ENCODE measurements around the gene FRMD4A.
"Not testable (repeated sequence)": the region's sequence is repeated elsewhere in the genome, so short reads cannot be mapped to it uniquely, and the experiment has no call there.

FRMD4A gene

DNA sequence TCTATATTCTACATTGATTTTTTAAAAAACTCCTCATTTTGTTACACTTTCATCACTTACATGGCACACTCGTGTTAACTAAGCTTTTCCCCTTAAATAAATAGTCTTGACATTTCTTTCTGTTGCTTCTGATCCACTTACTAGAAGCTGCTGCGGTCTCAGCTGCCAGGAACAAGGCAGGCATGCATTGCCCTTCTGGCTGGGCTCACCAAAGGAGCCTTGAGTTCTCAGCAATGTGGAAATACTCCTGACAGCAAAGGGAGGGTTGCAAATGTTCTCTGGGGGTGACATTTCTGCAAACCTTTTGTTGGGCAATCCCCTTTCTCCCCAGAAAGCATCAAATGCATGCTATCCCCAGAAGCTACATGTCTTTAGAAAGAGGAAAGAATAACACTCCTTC lies 393.9 kb downstream of the FRMD4A start:
- no peak for DNase-seq

DNA sequence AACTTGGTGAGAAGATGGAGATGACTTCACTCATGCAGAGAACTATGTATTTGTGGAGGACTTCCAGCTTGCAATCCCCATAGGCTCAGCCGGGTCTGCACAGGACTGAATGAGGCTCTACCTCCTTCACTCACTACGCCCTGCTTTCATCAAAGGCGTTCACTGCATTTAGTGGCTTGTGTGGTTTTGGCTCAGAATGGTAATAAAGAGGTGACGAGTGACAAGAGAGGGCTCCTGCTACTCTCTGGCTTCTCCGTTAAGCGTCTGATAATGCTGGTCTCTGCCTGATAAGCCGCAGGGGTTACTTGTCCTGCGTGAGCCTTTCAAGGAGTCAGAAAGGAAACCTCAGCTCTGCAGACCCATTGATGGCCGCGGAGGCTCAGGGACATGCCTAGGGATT lies 400.6 kb downstream of the FRMD4A start:
- DNase-seq = no peak

DNA sequence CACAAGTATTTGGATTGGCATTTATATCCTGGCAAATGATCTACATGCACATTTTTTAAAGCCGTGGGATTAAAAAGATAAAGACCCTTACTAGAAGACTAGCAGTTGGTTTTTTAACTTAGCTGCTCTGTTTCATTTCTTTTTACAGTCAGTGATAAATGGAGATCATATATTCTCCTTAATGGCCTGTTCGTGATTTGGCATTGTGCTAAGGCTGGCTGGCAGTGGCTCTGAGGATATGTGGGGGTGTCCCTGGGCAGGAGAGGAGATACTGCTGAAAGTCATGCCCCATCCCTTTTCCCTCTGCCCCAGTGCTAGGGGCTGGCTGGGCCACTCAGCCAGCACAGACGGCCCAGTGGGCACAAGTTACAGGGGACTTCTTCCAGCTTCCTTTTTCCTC lies 402.3 kb downstream of the FRMD4A start:
- DNase-seq = no peak

DNA sequence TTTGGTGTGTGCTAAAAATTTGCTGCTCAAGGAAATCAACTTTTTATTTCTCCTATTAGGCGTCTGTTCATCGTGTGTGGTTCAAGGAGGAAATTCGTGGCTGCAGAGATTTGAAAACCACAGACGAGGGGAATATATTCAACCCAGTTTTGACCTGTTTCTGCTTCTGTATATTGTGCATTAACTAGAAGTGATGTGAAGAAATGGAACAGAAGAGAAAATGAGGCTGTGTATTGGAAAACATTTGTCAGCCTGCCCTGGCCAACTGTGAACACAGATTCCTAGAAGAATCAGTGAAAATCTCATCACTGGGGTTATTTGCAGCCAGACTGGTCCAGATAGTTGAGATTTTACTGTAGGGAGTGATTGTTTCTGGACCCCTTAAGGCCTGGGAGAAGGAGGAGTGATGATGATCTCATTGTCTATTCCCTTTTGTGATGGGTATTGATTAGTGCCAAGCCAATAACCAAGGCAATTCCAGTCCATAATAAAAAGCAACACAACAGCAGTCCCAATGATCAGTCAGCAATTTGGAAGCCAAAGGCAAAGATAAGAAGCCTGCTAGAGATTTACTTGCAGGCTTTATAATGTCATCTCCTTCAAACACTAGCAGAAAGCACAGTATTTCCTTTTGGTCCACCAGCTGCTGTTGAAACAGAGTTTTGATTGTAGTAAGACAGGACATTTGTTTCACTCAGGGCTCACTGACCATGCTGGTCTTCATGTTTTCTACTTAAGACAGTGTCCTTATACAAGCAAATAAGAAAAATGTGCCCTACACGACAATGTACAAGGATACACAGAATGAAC lies 404.5 kb downstream of the FRMD4A start:
- no peak for DNase-seq

DNA sequence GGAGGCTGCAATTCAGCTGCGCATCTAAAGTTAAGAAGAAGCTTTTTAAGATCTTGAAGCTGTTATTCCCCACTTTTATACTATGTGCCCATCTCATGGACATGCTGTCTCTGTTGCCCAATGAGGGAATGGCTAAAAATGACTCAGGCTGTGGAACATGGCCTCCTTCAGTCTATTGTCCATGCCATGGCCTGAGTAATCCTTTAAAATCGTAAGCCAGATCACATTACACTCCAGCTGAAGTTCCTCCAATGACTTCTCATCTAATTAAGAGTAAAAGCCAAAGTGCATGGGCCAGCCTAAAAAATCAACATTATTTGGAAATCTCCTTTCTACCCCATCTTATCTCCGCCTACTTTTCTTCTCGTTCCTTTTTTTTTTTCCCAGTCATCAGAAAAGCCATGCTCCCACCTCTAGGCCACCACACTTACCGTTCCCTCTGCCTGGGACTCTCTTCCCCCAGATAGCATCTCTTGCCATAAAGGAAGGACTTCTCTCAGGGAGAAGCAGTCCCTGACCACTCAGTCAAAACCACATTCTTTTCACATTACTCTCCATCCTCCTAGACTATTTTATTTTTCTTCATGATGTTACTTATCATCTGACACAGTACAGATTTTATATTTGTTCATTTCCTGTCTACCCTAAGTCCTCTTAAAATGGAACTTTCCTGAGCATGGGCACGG lies 406.5 kb downstream of the FRMD4A start:
- DNase-seq = no peak

DNA sequence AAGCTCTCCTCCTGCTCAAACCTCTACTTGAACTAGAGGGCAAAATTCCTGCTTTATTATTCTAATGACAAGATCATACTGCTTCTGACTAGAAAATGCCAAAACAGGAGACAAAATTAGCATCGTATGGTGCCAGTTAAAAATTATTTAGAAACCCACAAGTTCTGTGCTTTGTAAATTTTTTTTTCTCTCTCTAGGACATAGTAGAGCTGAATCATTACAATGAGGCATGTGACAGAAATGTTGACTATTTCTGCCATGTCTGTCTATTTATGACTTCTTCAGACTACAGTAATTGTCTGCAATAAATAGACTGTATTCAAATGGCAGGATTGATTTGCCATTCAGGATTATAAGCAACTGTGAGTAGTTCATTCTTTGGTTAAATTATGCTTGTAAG lies 408.1 kb downstream of the FRMD4A start:
- DNase-seq = no peak

DNA sequence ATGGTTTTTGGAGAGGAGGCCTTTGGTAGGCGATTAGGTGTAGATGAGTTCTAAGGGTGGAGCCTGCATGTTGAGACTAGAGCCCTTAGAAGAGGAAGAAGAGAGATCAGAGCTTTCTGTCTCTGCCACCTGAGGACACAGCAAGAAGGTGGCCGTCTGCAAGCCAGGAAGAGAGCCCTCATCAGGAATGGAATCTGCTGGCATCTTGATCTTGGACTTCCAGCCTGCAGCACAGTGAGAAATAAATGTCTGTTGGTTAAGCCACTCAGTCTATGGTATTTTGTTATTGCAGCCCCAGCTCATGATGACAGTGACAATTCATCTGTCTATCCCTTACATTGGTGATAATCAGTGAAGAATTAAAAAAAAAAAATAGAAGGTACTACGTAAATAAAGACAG lies 408.8 kb downstream of the FRMD4A start:
- no peak for DNase-seq

DNA sequence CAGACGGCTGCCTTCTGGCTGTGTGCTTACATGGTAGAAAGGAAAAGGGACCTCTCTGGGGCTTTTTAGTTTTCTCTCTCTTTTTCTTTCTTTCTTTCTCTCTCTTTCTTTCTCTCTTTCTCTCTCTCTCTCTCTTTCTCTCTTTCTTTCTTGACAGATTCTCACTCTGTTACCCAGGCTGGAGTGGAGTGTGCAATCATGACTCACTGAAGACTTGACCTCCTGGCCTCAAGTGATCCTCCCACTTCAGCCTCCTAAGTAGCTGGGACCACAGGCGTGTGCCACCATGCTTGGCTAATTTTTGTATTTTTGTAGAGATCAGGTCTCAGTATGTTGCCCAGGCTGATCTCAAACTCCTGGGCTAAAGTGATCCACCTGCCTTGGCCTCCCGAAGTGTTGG lies 409.6 kb downstream of the FRMD4A start:
- not testable (repeated sequence) for DNase-seq

DNA sequence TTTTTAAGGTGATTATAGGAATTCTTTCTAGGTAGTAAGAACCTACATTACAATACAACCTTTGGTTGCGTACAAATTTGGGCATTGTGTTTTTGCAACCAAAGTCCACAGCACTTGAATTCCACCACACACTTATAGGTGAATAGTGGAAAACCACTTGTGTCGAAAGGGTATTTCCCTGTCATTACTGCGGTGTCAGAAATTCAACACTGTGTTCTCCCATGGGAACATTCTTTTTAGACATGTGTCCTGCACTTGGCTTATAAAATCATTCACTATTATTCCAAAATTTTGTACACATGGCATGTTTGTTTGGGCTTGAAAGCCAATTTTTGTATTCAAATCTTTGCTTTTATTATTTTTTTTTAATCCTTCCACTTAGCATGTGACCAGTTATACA lies 410.3 kb downstream of the FRMD4A start:
- no peak for DNase-seq

DNA sequence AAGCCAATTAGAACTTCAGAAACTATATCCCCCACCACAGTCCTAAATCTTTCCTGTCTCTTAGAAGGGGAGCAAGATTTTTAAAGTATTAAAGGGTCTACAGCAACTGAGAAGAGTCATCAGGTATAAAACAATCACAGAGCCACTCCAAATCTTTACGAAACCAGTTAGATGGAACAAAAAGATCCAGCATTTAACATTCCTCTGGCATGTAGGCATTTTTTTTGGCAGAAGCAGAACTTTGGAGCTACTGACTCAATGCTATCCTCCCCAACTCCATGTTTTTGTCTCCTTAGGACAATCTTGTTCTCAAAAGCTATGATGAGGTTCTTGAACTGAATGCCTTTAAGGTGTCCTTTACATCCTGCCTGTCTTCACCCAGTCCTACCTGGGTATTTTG lies 410.7 kb downstream of the FRMD4A start:
- DNase-seq = no peak

DNA sequence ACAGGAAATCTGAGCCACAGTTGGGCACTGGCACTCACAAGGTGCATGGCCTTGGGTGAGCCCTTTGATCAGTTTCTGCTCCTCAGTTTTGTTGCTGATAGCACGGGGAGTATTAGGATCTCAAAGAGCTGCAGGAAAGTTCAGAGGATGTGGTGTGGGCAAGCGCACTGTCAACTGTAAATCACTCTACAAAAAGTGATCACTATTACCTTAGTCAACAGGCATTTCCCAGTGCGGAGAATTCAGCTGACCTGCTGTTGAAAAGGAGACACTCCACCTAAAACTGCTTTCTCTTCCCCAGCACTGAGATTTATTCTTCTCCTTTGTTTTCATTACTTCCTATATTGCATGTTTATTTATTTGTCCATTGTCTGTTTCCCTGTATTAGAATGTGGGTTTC lies 412.9 kb downstream of the FRMD4A start:
- DNase-seq = no peak

DNA sequence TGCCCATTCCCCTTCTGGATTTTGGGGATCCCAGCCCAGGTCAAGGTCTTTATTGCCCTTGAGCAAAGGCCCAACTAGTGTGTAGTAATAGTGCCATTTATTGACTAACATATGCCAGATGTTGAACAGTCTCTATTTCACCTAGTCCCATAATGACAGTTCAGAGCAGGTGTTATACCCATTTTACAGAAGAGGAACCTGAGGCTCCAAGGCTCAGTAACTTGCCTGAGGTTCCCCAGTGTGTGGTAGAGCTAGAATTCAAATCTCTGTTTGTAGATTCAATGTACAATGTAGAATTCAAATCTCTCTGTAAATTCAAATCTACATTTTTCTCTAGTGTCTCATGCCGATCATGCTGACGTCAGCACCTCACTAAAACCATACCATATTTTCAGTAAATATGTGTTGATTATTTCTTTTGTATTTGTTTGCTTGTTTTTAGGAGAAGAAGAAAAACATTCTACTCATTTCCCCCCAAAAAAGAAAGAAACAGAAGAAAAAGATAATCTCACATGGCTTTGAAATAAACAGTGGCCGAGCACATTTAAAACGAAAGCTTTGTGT lies 414.3 kb downstream of the FRMD4A start:
- no peak for DNase-seq

DNA sequence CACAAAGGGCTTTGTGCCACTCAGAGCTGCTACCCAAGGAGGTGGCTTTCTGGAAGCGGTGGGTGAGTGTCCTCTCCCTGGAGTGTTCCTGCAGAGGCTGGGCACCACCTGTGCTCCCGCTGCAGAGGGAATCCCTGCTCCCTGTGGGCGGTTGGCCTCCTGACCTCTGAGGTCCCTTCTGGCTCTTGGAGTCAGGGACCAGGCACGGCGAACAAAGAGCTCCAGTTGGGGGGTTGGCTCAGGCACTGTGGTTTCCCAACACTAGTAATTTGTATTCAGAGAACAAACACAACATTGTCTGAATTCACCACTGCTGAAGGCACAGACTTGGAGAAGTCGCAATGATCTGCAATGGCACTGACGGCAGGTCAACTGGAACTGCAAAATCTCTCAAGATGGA lies 415.0 kb downstream of the FRMD4A start:
- no peak for DNase-seq

DNA sequence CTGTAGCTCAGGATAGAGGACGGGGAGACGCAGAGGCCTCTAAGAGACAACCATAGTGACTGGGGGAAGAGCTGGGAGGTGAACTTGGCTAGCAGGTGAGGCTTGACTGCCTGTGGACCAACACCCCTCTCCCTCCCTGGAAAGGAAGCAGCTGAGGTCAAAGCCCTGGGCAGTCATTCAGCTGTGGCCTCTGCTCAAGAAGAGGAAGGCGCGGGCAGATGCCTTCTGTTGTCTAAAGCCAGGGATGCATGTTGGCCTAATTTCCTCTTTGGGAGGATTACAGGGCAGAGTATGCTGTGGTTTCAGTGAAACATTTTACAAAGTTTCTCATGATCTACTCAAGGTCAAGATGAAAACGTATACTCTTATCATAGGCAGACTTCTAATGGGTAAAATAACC lies 416.8 kb downstream of the FRMD4A start:
- no peak for DNase-seq

DNA sequence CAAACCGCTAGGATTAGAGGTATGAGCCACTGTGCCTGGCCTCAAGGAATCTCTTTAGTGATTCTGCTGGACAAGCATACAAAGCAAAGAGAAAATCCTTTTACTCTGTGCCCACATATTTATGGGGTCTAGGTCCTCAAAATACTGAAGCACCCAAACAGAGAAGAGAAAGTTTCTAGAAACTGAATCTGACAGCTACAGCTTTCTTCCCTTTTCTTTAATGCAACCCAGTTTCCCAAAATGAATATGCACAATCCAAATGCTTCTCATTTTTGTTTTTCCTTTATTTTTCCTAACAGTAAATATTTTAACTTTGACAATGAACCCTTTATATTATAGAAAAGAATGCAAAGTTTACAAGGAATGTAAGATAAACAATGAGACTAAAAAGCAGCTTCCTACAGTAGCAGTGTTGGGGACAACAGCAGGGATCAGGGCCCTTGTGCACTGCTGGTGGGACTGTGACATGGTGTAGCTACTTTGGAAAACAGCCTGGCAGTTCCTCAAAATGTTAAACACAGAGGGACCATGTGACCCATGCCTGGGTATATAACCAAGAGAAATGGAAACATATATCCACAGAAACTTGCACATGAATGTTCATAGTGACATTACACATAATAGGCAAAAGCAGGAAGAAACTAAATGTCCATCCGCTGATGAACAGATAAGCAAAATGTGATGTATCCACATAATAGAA lies 418.8 kb downstream of the FRMD4A start:
- no peak for DNase-seq

DNA sequence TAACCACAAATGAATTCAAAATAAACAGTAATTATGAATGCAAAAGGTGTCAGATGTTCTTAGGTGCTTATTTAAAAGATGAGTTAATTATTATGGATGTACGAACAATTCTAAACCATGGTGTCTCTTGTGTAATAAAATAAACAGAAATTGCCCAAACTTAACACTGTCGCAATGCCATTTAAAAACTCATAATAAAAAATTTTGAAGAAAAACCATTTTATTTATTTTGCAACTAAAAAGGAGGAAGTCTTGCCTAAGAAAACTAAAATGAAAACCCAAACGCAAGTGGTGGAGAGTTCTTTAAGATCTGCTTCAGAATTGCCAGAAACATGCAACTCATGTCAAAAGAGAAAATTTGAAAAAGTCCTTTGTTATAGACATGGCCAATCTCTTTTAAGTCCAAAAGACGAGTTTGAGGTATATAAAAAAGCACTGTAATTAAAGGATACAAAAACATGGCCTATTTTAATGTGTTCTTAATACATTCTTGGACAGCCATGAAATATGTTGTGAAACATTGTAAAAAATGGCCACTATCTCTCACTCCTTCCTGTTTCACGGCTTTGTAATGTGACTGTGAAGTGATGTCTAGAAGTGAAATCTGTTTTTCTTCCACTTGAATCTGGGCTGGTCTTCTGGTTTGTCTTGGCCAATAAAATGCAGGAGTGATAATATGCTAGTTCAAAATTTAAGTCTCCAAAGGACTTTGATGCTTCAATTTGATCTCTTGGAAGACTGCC lies 421.0 kb downstream of the FRMD4A start:
- DNase-seq = no peak

DNA sequence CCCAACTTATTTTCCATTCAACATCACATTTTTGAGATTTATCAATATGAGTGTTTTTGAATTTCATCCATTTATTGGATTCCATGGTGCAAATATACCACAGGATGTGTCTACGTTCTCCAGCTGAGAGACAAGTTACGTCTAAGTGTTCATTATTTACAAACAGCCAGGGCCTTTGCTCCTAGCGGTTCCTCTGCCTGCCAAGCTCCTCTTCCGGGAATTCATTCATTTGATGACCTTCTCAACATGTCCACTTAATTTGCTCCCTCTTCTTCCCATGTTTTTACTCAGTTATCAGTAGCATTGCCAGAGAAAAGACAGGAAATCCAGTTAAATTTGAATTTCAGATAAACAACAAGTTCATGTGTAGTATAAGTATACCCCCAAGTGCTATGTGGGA lies 422.2 kb downstream of the FRMD4A start:
- DNase-seq = no peak

DNA sequence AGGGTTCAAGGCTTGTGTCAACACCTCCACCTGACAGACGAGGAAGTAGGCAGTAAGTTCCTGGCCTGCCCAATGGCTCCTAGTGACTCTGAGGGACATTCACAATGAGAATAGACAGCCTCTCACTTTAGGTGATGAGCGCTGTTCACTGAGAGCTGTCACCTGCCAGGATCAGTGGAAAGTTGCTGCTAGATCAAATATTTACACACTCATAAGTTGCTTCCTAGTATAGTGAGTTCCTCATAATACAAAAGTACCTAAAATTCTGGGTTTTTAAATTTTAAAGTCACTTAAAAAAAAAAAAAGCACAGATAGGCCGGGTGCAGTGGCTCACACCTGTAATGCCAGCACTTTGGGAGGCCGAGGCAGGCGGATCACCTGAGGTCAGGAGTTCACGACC lies 423.2 kb downstream of the FRMD4A start:
- no peak for DNase-seq

DNA sequence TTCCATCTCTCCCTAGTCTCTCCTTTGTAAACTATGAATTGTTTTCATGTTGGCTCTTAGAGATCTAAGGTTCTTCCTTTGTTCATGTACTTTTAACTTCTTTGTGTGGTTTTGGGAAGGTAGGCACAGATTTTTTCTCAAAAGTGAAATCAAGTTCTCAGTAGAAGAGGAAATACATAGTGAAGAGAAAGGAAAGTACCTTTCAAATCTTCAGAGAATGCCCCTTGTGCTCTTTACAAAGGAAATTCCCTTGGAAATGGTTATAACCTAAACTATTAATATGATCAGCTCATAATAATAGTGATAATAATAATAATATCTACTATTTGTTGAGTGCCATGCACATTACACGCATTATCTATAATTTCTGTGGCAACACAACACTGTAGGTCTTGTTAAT lies 425.4 kb downstream of the FRMD4A start:
- no peak for DNase-seq

DNA sequence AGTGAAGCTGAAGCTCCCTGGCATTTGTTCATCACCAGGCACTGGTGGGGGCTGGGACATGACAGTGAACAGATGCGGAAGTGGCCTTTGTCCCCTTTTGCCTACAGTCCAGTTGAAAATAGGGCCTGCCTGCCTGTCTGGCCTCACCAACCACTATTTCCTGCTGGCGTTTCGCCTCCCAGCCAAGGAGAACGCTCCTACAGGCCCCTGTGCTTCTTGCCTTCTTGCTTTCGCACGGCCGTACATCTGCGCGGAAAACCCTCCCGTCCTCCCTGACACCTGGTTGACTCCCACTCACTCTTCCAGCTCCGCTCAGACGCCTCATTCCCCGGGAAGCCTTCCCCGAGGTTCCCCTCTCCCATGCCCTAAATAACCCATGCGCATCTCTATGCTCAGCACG lies 426.7 kb downstream of the FRMD4A start:
- DNase-seq = no peak

DNA sequence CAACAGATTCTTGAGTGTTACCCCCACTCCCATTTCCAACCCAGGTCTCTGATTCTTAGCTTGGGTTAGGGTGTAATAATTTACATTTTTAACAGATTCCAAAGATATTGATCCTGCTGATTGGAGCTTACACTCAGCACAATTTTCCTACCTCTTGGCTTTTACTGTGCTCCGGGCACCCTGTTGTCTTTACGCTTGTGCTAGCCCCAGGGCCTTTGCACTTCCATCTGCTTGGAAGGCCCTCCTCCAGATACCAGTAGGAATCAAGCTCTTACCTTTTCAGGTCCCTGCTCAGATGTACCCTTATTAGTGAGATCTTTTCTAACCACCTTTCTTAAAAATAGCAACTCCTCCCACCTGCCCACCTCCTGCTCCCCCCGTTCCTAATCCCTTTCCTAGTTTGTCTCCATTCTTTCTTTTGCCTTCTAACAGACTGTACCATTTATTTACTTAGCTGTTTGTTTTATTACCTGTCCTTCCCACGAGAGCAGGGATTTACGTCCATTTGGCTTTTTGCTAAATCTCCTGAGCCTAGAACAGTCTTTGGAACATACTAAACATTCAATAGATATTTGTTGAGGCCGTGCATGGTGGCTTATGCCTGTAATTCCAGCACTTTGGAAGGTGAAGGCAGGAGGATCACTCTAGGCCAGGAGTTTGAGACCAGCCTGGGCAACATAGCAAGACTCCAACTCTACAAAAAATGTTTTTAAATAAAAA lies 427.7 kb downstream of the FRMD4A start:
- DNase-seq = no peak

DNA sequence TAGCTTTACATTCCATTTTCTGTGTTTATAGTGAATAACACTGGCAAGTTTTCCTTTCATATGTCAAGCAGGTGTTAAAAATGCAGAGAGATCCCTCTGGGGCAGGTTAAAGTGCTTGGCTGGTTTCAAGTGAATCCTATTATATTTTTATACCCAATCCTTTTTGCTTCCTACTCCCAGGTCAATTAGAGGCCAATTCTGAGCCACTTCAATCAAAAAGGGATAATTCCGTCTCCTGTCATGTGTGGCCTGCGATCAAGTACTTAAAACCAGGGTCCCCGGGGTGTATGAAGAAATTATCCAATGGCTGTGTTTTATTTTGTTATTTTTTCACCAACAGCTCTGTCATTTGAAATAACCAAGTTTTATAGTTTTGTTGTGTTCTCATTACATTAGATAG lies 430.8 kb downstream of the FRMD4A start:
- no peak for DNase-seq

All from NCI-H187 treated with DMSO at 0.1 percent for 48 hours (cell line).